ENCODE measurements around the gene PIK3R6. TPM values are rescaled to one million over a fixed set of nuclear protein-coding genes. Genes with fewer than 3 reads are reported as not detected.
A peak's percentile ranks its signal among the peaks of the same experiment; 100 is the strongest.

Gene PIK3R6
- polyA plus RNA-seq, 1 of the 3 experiments (the other 2 are of a cell fraction): 0.03 TPM

GRCh38 chr17:8875436-8875835 is 8.0 kb upstream of the PIK3R6 start:
- ChIA-PET POLR2A (no interaction called here), CTCF (no interaction called here)
- Histone ChIP-seq H3K27ac (ENCODE audit: low read depth in 2 of 2, low read length in 1 of 2) (no peak overlapping the region), H2AFZ (ENCODE audit: low read depth) (no peak overlapping the region), H4K20me1 (ENCODE audit: insufficient read depth) (no peaks in the 10 kb centered on the region), H3K9ac (no peak overlapping the region), H3K4me1 (ENCODE audit: control insufficient read depth in 1 of 2, insufficient read depth in 2 of 2, low read depth in 1 of 2, low read length in 1 of 2) (no peaks in the 10 kb centered on the region), H3K4me2 (no peak overlapping the region), H3K4me3 (ENCODE audit: low read depth in 2 of 2, low read length in 1 of 2) (no peak overlapping the region), H3K9me3 (no peaks in the 10 kb centered on the region), H3F3A (replicated peaks; ENCODE audit: insufficient read depth) (no peaks in the 10 kb centered on the region), H3K9me2 (no peaks in the 10 kb centered on the region), H3K79me2 (ENCODE audit: insufficient read depth) (no peaks in the 10 kb centered on the region), H3K27me3 (ENCODE audit: insufficient read depth) (peaks cover 89% of the 10 kb centered on the region), H3K36me3 (replicated peaks in 1 of 2; ENCODE audit: control insufficient read depth in 1 of 2, insufficient read depth in 2 of 2, low read length in 1 of 2) (no peaks in the 10 kb centered on the region)
- TF ChIP-seq EZH2phosphoT487 (IDR thresholded peaks at IDR 0.05; ENCODE audit: borderline replicate concordance, low read depth) (no peak), NFIC (IDR thresholded peaks at IDR 0.05; ENCODE audit: borderline replicate concordance) (no peak), MEF2A (IDR thresholded peaks at IDR 0.05; ENCODE audit: borderline replicate concordance, low read depth) (no peak), RFX5 (IDR thresholded peaks at IDR 0.05; ENCODE audit: low read length) (no peak), ELF1 (IDR thresholded peaks at IDR 0.05) (no peak), GABPA (IDR thresholded peaks at IDR 0.05; ENCODE audit: low read depth) (no peak), PBX3 (IDR thresholded peaks at IDR 0.05) (no peak), GATA2 (CRISPR knock-in tag; IDR thresholded peaks at IDR 0.05) (no peak), RXRA (IDR thresholded peaks at IDR 0.05; ENCODE audit: borderline replicate concordance, low read depth) (no peak), SMC3 (IDR thresholded peaks at IDR 0.05; ENCODE audit: low read depth, low read length) (no peak), TCF12 (IDR thresholded peaks at IDR 0.05) (no peak), FOXJ3 (CRISPR knock-in tag; IDR thresholded peaks at IDR 0.05) (no peak), RCOR1 (IDR thresholded peaks at IDR 0.05; ENCODE audit: low read length) (no peak)
- DNase-seq: no peak
- WGBS (ENCODE audit: low lambda C conversion rate): 46% methylated on average over 12 of the region's 12 CpGs

DNA sequence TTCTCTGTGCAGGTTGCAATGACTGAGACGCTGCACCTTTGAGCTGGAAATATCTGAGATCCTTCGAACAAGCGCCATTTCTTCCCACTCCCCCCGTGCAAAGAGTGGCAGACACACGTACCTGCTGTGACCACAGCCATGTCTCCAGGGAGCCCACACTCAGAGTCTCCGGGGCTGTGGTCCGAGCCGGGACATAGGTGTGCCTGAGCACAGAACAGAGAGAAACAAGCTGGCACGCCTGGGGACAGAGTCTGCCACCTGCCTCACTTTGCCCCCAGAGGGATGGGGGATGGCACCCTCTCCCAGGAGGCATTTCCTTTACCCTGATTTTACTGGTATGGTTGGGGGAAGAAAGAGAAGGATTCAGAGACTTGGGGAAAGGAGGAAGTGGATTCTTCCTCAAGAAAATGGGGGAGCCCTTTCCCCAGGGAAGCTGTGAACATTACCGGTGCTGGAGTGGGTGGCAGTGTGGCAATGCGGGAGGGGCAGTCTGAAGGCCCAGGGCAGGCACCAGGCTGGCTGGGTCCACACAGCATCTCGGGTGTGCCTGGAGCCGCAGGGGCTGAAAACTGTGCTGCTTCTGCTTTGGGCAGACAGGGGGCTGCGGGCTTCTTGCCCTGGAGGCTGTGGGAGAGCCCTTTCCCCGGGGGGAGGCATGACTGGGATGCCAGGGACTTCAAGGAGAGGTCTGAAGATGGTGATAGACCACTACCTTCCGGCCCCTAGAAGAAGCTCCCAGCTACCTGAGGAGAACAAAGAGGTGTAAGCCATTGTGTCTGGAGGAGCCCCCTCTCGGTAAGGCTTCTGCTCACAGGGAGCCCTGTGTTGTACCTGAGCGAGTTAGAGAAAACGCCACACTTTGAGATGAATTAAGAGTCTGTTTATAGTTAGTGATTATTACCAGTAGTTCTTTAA is 6.6 kb upstream of the PIK3R6 start:
- Histone ChIP-seq H3K4me2 (0 out of 2 replicates have a peak overlapping the region, but pooled peaks have one; percentile 1), H3K27ac (ENCODE audit: low read depth in 2 of 2, low read length in 1 of 2) (no peak overlapping the region), H3K4me3 (ENCODE audit: low read depth in 2 of 2, low read length in 1 of 2) (no peak overlapping the region), H3K9me3 (no peaks in the 10 kb centered on the region), H4K20me1 (ENCODE audit: insufficient read depth) (no peaks in the 10 kb centered on the region), H3K27me3 (ENCODE audit: insufficient read depth) (peaks cover 89% of the 10 kb centered on the region), H3K36me3 (replicated peaks in 1 of 2; ENCODE audit: control insufficient read depth in 1 of 2, insufficient read depth in 2 of 2, low read length in 1 of 2) (no peaks in the 10 kb centered on the region), H2AFZ (ENCODE audit: low read depth) (no peak overlapping the region), H3K9ac (no peak overlapping the region), H3K79me2 (ENCODE audit: insufficient read depth) (no peaks in the 10 kb centered on the region), H3F3A (replicated peaks; ENCODE audit: insufficient read depth) (no peaks in the 10 kb centered on the region), H3K4me1 (ENCODE audit: control insufficient read depth in 1 of 2, insufficient read depth in 2 of 2, low read depth in 1 of 2, low read length in 1 of 2) (no peaks in the 10 kb centered on the region), H3K9me2 (no peaks in the 10 kb centered on the region)
- WGBS (ENCODE audit: low lambda C conversion rate): 11% methylated on average over 16 of the region's 19 CpGs
- TF ChIP-seq SIN3A (IDR thresholded peaks at IDR 0.05; ENCODE audit: borderline replicate concordance, low read depth, low read length) (no peak), EP300 (IDR thresholded peaks at IDR 0.05; ENCODE audit: borderline replicate concordance in 1 of 2, low read depth in 1 of 2, low read length in 1 of 2) (no peak), USF1 (IDR thresholded peaks at IDR 0.05; ENCODE audit: borderline replicate concordance, low read depth) (no peak), RXRA (IDR thresholded peaks at IDR 0.05; ENCODE audit: borderline replicate concordance, low read depth) (no peak), NRF1 (IDR thresholded peaks at IDR 0.05; ENCODE audit: low read depth, low read length) (no peak), EZH2phosphoT487 (IDR thresholded peaks at IDR 0.05; ENCODE audit: borderline replicate concordance, low read depth) (no peak), GABPA (IDR thresholded peaks at IDR 0.05; ENCODE audit: low read depth) (no peak), GATA2 (CRISPR knock-in tag; IDR thresholded peaks at IDR 0.05) (no peak), TEAD4 (IDR thresholded peaks at IDR 0.05; ENCODE audit: borderline replicate concordance, insufficient read depth) (no peak)
- TF ChIP-seq, protein P1, sequence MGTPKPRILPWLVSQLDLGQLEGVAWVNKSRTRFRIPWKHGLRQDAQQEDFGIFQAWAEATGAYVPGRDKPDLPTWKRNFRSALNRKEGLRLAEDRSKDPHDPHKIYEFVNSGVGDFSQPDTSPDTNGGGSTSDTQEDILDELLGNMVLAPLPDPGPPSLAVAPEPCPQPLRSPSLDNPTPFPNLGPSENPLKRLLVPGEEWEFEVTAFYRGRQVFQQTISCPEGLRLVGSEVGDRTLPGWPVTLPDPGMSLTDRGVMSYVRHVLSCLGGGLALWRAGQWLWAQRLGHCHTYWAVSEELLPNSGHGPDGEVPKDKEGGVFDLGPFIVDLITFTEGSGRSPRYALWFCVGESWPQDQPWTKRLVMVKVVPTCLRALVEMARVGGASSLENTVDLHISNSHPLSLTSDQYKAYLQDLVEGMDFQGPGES (IDR thresholded peaks at IDR 0.05; ENCODE audit: low read depth, low read length): no peak
- ChIA-PET CTCF (interaction anchor here (2.1 kb wide), 1 partner anchor 20 kb away, joined by 9 read pairs; no protein-coding TSS in a partner anchor), POLR2A (no interaction called here)
- no peak for DNase-seq
